HepG2 (cell line): ENCODE results near the gene BEAN1. TPM values are rescaled to one million over a fixed set of nuclear protein-coding genes. Genes with fewer than 3 reads are reported as not detected.

ENCODE experiments used
- ATAC-seq: fragments of 200-7000 bp; cut with Tn5 transposase; 3 replicates; pipeline ENCODE4 v1.9.1; 2020; ENCODE audit warnings: mild to moderate bottlenecking, moderate library complexity
- BruUV-seq: library from RNA; stranded (reverse); fragments of 400-500 nt; replicated peaks from 2 replicates; lab custom pipeline; 2021; lab: Mats Ljungman, UMichigan
- CTCF ChIA-PET: fragments of 300-600 bp; formaldehyde crosslinking; extraction: SDS; loops from one replicate; lab custom pipeline; 2021; ENCODE audit warnings: low total read pairs, inconsistent platforms, low intra/inter-chr PET ratio; lab: Yijun Ruan, JAX
- POLR2A ChIA-PET: fragments of 350-600 bp; sonication (Branson Sonifier 250); formaldehyde crosslinking; loops from one replicate; lab custom pipeline; 2020; ENCODE audit warnings: antibody characterized with exemption, inconsistent platforms; lab: Yijun Ruan, JAX
- DNase-seq: peaks from one replicate; pipeline ENCODE4 v3.0.0-alpha.2; 2015; ENCODE audit warnings: low spot score
- FAIRE-seq: peaks from 3 replicates; lab custom pipeline; 2011; peaks lifted over from hg19 to GRCh38; lab: Jason Lieb, UNC
- H2AFZ ChIP-seq: one replicate; pipeline ENCODE4 v1.6.1; 2011; ENCODE audit warnings: low read length, inconsistent platforms
- H3K27ac ChIP-seq: fragments of 300-600 bp; 3 replicates; pipeline ENCODE4 v1.8.0; 2011; ENCODE audit warnings: mixed run types, mild to moderate bottlenecking, mixed read lengths, low read length, inconsistent platforms; ENCODE audit not compliant: insufficient read depth; ENCODE audit errors: extremely low read length
- H3K27me3 ChIP-seq, 2 experiments: fragments of 200-600 bp in 1 of 2; 2 replicates in 1 of 2; 3 replicates in 1 of 2; pipeline versions ENCODE4 v1.6.0 to v1.8.0; 2011; ENCODE audit warnings: low read length in 2 of 2, mild to moderate bottlenecking in 2 of 2, moderate library complexity in 2 of 2, inconsistent platforms in 1 of 2; ENCODE audit not compliant: insufficient read depth in 2 of 2, control insufficient read depth in 1 of 2
- H3K36me3 ChIP-seq, 2 experiments: fragments of 200-600 bp in 1 of 2; replicated peaks in 1 of 2; 2 replicates in 1 of 2; 3 replicates in 1 of 2; pipeline versions ENCODE4 v1.5.1 to v1.8.0; 2011; ENCODE audit warnings: low read length in 2 of 2, inconsistent platforms in 1 of 2; ENCODE audit not compliant: insufficient read depth in 2 of 2, control insufficient read depth in 1 of 2
- H3K4me1 ChIP-seq: 2 replicates; pipeline ENCODE4 v1.5.1; 2012; ENCODE audit warnings: low read length, inconsistent platforms; ENCODE audit not compliant: insufficient read depth
- H3K4me2 ChIP-seq: 2 replicates; pipeline ENCODE4 v1.6.0; 2011; ENCODE audit warnings: low read depth, low read length, inconsistent platforms
- H3K4me3 ChIP-seq, 3 experiments: fragments of 200-600 bp in 1 of 3; sonication (generic), shearing (Covaris generic) in 1 of 3; replicated peaks in 1 of 3; 2 replicates each; pipeline ENCODE4 v1.5.1; 2011 to 2016; ENCODE audit warnings: low read length in 3 of 3, inconsistent platforms in 2 of 3, low read depth in 2 of 3, mild to moderate bottlenecking in 2 of 3, control low read depth in 1 of 3, mixed read lengths in 1 of 3; ENCODE audit not compliant: insufficient read depth in 1 of 3
- H3K79me2 ChIP-seq: one replicate; pipeline ENCODE4 v1.6.1; 2011; ENCODE audit warnings: low read length, inconsistent platforms; ENCODE audit not compliant: insufficient read depth
- H3K9ac ChIP-seq: 2 replicates; pipeline ENCODE4 v1.6.0; 2011; ENCODE audit warnings: mild to moderate bottlenecking, low read depth, low read length, inconsistent platforms; ENCODE audit not compliant: insufficient read depth
- H3K9me3 ChIP-seq: 2 replicates; pipeline ENCODE4 v1.5.1; 2012; ENCODE audit warnings: mild to moderate bottlenecking, low read length
- H4K20me1 ChIP-seq: 2 replicates; pipeline ENCODE4 v1.6.0; 2011; ENCODE audit warnings: inconsistent platforms, mild to moderate bottlenecking, low read length, moderate library complexity; ENCODE audit not compliant: insufficient read depth
- CC2D1A ChIP-seq: sonication (generic); formaldehyde crosslinking; IDR thresholded peaks from 2 replicates; pipeline ENCODE4 v1.8.1; 2023; ENCODE audit warnings: mild to moderate bottlenecking, missing genetic modification reagents
- IKZF4 ChIP-seq: sonication (generic); formaldehyde crosslinking; IDR thresholded peaks from 2 replicates; pipeline ENCODE4 v1.5.1; 2020; ENCODE audit warnings: borderline replicate concordance, mild to moderate bottlenecking, low read depth, missing genetic modification reagents; ENCODE audit errors: not compliant biosample characterization
- NFE2 ChIP-seq: sonication (generic); formaldehyde crosslinking; IDR thresholded peaks from 2 replicates; pipeline ENCODE4 v1.4.0; 2020; ENCODE audit warnings: missing genetic modification reagents
- NFRKB ChIP-seq: fragments of 450-650 bp; IDR thresholded peaks from 2 replicates; pipeline ENCODE4 v1.6.1; 2017
- PITX1 ChIP-seq: sonication (generic); formaldehyde crosslinking; IDR thresholded peaks from 2 replicates; pipeline ENCODE4 v1.5.1; 2020; ENCODE audit warnings: mild to moderate bottlenecking, missing genetic modification reagents
- TCF7 ChIP-seq: sonication (generic); IDR thresholded peaks from 2 replicates; pipeline ENCODE4 v1.6.1; 2016; ENCODE audit warnings: antibody characterized with exemption, low read depth
- XBP1 ChIP-seq: sonication (generic); formaldehyde crosslinking; IDR thresholded peaks from 2 replicates; pipeline ENCODE4 v1.5.0; 2020; ENCODE audit warnings: missing genetic modification reagents
- ZNF556 ChIP-seq: sonication (generic); formaldehyde crosslinking; IDR thresholded peaks from 2 replicates; pipeline ENCODE4 v1.4.0; 2020; ENCODE audit warnings: mild to moderate bottlenecking, missing genetic modification reagents, borderline replicate concordance
- ZNF747 ChIP-seq: sonication (generic); formaldehyde crosslinking; IDR thresholded peaks from 2 replicates; pipeline ENCODE4 v1.8.1; 2023; ENCODE audit warnings: missing genetic modification reagents, mild to moderate bottlenecking, borderline replicate concordance
- ZSCAN25 ChIP-seq: sonication (generic); formaldehyde crosslinking; IDR thresholded peaks from 2 replicates; pipeline ENCODE4 v1.8.0; 2022; ENCODE audit warnings: mild to moderate bottlenecking, missing genetic modification reagents
- WGBS: methylation state at CpG from one replicate; pipeline ENCODE4 v1.1.6; 2017; ENCODE audit warnings: low lambda C conversion rate; 5-methylcytosine and 5-hydroxymethylcytosine counted together
- in situ Hi-C: cut with HindIII; loops from 2 replicates; pipeline ENCODE4 v1.10.0; 2017; ENCODE audit warnings: low pct_unique_long_range_greater_than_20kb; ENCODE audit not compliant: extremely low pct_ligation_motif_present
- intact Hi-C: fragments of 100-400 bp; cut with micrococcal nuclease; formaldehyde crosslinking; loops from one replicate; pipeline ENCODE4 v1.10.0; 2022; ENCODE audit not compliant: unreplicated experiment
- polyA plus RNA-seq, 8 experiments: library from polyadenylated mRNA; depleted of rRNA in 3 of 8; stranded (reverse) in 7 of 8; unstranded in 1 of 8; fragments of >200 nt; fragmentation: Illumina TruSeq in 4 of 8; extraction: Trizol in 4 of 8; gene quantifications; 2 replicates each; pipeline versions ENCODE4 v1.2.1 to v1.2.3, GENCODE V29; 2011 to 2016; ENCODE audit warnings: low read depth in 4 of 8, missing spikeins in 1 of 8, mixed read lengths in 1 of 8; ENCODE audit not compliant: insufficient read depth in 1 of 8
- total RNA-seq, 5 experiments: library from RNA; depleted of rRNA; stranded (reverse); fragments of >200 nt; fragmentation: Illumina TruSeq; extraction: Trizol; gene quantifications; 2 replicates each; pipeline ENCODE4 v1.2.3, GENCODE V29; 2016; ENCODE audit warnings: low read depth in 1 of 5
- TF ChIP-seq, protein P1 (sequence below): sonication (generic); formaldehyde crosslinking; IDR thresholded peaks from 2 replicates; pipeline ENCODE4 v1.8.0; 2022; ENCODE audit warnings: missing genetic modification reagents, mild to moderate bottlenecking, moderate library complexity, borderline replicate concordance

Gene BEAN1
- total and polyA plus RNA-seq, 2 of the 13 experiments (the other 11 are each of a cell fraction or from before 2014, with no cell fraction given) = 0.53 to 1.4 TPM

DNA sequence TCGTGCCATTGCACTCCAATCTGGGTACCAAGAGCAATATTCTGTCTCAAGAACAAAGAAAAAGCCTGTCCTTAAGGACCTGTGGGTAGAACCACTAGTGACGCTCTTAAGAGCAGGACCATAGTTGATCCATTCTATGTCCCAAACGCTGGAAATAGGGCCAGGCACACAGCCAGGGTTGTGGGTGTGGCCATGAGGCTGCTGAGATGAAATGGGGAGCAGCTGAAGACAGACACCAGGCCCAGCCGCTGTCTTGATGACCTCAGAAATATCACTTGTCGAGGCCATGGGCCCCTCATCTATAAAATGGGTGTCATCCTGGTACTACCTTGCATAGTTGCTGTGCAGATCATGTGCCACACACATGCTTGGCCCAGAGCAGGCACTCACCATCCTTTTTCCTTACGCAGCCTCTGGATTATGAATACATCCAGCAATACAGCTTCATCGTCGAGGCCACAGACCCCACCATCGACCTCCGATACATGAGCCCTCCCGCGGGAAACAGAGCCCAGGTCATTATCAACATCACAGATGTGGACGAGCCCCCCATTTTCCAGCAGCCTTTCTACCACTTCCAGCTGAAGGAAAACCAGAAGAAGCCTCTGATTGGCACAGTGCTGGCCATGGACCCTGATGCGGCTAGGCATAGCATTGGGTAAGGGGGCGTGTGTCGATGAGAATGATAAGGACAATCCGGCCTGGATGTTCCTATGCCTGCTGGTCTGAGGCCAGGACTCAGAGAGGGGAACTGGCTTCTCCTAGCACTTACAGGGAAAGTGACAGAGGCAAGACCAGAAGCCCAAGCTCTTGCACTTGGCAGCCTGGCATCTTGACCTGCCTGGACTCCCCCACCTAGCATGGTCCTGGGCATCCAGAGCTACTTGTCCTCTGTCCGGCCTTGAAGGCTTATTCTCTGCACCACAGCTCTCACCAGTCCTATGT, 35.1 kb upstream of the BEAN1 start:
- no peaks in the 10 kb centered on the region for H3K9me3 ChIP-seq
- no peak for ATAC-seq
- ChIA-PET POLR2A (no interaction called here), CTCF (no interaction called here)
- no peak overlapping the region for H2AFZ ChIP-seq
- H3K79me2 ChIP-seq = no peaks in the 10 kb centered on the region
- no peaks in the 10 kb centered on the region for H3K27me3 ChIP-seq
- H3K9ac ChIP-seq = no peak overlapping the region
- H3K4me1 ChIP-seq = peaks cover 24% of the 10 kb centered on the region
- intact Hi-C loops (no loop called here), in situ Hi-C loops (no loop called here)
- 62% methylated on average over 17 of the region's 18 CpGs for WGBS
- no peak for FAIRE-seq
- no peaks in the 10 kb centered on the region for H3K36me3 ChIP-seq
- H3K27ac ChIP-seq = no peak overlapping the region
- no peak overlapping the region for H3K4me3 ChIP-seq
- TF ChIP-seq ZNF556 (CRISPR knock-in tag) (no peak), PITX1 (no peak), NFE2 (CRISPR knock-in tag) (no peak), NFRKB (no peak), IKZF4 (CRISPR knock-in tag) (no peak), TCF7 (no peak), ZSCAN25 (CRISPR knock-in tag) (no peak), ZNF747 (CRISPR knock-in tag) (no peak), XBP1 (CRISPR knock-in tag) (no peak), CC2D1A (no peak)
- TF ChIP-seq, protein P1, sequence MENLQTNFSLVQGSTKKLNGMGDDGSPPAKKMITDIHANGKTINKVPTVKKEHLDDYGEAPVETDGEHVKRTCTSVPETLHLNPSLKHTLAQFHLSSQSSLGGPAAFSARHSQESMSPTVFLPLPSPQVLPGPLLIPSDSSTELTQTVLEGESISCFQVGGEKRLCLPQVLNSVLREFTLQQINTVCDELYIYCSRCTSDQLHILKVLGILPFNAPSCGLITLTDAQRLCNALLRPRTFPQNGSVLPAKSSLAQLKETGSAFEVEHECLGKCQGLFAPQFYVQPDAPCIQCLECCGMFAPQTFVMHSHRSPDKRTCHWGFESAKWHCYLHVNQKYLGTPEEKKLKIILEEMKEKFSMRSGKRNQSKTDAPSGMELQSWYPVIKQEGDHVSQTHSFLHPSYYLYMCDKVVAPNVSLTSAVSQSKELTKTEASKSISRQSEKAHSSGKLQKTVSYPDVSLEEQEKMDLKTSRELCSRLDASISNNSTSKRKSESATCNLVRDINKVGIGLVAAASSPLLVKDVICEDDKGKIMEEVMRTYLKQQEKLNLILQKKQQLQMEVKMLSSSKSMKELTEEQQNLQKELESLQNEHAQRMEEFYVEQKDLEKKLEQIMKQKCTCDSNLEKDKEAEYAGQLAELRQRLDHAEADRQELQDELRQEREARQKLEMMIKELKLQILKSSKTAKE (CRISPR knock-in tag) = no peak
- H4K20me1 ChIP-seq = no peaks in the 10 kb centered on the region
- no peak overlapping the region for H3K4me2 ChIP-seq
- no TSS peak for BruUV-seq
- no peak for DNase-seq
